ENCODE data around the gene RAB11A.

Gene RAB11A

DNA sequence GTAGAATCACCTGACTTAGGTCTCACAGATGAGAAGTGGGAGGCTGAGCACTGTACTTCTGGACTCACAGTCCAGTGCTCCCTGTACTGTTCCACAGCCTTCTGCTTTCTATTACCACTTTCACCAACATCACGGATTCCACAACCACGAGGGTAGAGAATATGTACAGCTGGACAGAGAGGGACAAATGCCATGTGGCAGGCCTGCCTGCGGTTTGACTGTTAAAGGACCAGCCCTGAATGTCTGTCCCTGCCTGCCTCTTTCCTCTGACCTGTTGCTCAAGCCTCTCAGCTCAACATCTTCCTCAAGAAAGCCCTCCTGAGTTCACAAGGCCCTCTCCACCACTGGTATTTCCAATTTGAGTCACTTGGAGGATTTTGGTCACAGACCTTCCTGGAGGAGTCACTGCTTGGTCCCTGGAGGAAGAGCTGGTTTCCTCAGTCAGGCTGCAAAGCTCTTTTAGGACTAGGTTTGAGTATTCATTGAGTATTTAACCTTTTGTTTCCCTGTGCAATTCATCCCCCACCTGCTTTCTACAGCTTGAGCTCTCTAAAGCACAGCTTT lies 49.1 kb downstream of the RAB11A start:
- no peak for DNase-seq

- no peak for DNase-seq
Observed at GRCh38 chr15:65918945-65919344, 49.7 kb downstream of the RAB11A start.

- DNase-seq = no peak
Observed at GRCh38 chr15:65919353-65919752, 50.1 kb downstream of the RAB11A start.

GRCh38 chr15:65920121-65920520 lies 50.8 kb downstream of the RAB11A start:
- no peak for DNase-seq

DNA sequence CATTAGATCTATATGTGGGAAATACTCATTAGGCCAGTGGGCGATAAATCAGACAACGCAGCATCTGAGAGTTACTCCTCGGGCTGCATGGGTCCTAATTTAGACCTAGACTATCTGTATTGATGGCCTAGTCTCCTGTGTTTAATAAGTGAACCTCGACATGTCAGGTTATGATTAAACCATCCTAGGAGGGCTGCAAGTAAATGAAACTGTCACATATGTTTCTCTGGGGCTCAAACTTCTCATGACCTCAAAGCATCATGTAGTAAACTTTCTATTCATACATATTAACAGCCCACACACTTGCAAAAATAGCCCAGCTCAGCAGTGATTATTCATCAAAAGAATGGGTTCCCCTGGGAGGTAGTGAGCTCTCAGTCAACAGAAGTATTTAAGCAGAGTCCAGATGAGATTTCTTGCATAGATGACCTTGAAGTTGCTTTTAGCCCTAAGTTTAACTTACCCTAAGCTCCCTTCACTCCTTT lies 51.6 kb downstream of the RAB11A start:
- DNase-seq = no peak

GRCh38 chr15:65921780-65922179 lies 52.5 kb downstream of the RAB11A start:
- no peak for DNase-seq

DNA sequence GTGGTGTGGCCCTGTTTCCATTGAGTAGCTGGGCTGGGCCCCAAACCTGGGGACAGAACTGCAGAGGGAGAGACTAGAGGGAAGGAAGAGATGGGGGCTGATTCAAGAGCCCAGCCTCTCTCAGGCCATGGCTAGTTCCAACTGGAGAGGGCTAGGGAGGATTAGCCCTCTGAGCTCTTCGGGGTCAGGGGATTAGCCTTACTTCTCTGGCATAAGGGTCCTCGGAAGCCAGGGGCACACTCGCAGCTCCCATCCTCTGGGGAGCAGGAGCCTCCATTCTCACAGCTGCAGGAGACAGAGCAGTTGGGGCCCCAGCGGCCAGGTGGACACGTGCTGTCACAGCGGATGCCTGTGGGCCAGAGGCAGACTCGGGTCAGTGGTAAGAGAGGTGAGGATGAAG lies 53.3 kb downstream of the RAB11A start:
- DNase-seq = no peak

GRCh38 chr15:65923264-65923663 lies 54.0 kb downstream of the RAB11A start:
- no peak for DNase-seq

DNA sequence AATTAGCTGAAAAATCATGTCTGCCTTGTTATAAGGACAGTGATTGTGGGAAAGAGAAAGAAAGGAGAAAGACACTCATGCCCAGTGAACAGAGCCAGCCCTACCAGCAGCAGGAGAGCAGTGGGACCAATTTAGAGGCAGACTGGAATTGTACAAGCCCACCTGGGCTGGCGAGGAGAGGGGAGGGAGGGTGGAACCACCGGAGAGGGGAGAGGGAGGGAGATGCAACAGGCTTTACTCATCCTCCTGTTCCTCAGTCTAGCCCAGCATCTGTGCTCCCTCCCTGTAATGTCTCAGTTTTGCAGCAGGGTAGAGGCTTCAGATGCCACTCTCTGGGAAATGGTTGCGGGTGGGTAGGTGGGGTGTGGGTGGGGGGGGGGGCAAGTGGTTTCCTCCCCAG lies 54.7 kb downstream of the RAB11A start:
- DNase-seq = no peak

DNA sequence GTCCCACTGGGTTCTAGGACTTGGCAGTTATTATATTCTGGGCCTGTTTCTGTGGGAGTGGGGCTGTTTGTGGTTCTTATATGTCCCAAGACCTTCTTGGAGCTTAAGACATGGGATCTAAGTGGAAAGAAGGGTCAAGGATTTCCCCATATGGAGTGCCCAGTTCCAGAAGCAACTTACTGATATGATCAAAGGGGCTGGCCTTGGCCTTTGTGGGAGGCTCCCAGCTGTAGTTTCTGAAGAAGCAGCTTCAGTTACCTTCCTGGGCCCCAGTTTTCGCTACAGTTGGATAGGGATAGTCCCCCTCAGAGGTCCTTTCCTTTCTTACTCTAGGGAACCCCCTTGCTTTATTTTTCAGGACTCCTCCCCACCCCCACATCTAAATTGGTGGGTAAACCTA lies 56.0 kb downstream of the RAB11A start:
- no peak for DNase-seq

DNA sequence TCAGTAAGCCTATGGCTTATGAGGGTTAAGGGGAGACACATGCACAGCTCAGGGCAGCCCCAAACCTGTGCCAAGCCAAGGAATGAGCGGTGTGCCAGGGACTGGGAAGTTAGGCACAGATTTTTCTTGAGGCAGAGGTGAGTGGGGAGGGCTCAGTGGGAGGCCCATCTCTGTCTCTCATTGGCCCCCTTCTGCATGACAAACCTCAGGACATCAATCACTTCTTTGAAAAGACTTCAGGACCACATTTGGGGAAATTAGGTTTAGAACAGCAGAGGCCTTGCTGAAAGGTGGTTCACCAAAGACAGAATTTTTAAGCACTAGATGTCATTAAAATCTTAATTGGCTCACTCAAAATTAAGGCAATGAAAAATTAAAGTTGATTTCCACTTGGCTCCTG lies 57.2 kb downstream of the RAB11A start:
- DNase-seq = no peak

GRCh38 chr15:65926899-65927298 lies 57.6 kb downstream of the RAB11A start:
- no peak for DNase-seq

GRCh38 chr15:65927545-65927944 lies 58.3 kb downstream of the RAB11A start:
- DNase-seq = no peak

DNA sequence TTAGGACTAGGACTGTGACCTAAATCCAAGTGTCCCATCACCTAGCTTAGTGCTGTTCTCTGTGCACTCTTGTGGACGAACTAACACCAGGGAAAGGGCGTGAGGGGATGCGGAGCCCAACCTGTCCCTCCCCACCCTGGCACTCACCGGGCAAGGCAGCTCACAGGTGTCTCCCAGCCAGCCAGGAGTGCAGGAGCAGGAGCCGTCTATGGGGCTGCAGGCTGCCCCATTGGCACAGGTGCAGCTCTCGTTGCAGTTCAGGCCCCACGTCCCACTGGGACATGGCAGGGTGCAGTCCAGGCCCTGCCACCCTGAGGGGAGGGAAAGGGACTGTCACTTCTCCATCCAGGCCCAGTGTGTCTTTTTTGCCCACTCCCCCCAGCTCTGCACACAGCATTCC lies 60.3 kb downstream of the RAB11A start:
- DNase-seq = no peak

GRCh38 chr15:65930134-65930533 lies 60.8 kb downstream of the RAB11A start:
- DNase-seq = no peak

GRCh38 chr15:65931221-65931620 lies 61.9 kb downstream of the RAB11A start:
- no peak for DNase-seq

DNA sequence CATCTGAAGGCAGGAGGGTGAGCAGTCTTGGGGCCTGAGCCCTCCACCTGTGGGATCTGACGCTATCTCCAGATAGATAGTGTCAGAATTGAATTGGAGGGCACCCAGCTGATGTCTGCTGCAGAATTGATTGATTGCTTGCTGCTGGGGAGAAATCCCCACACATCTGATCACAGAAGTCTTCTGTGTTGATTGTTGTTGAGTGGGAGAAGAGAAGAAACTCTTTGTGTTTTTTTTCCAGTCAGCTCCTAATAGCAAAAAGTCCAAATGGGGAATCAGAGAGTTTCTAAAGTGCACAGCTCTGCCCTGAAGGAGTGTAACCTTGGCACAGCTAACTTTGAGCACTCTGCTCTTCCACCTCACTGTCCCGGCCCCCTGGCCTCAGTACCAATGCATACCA lies 66.1 kb downstream of the RAB11A start:
- no peak for DNase-seq

DNA sequence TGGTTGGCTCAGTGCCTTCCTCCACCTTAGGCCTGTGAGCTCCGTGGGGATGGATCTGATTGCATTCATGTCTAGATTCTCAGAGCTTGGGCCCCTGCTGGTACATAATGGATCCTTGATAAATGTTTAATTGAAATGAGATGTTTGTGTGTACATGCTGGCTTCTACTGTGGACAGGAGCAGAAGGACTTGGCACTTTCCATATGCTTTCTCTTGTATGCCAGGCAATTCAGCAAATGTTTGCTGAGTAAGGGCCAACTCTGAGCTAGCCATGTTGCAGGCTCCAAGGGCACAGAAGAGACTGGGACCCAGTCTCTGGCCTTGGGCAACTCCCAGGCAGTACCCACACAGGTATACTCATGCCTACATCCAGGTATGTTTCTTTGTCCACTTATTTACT lies 67.0 kb downstream of the RAB11A start:
- DNase-seq = no peak

GRCh38 chr15:65937054-65937453 lies 67.8 kb downstream of the RAB11A start:
- no peak for DNase-seq

DNA sequence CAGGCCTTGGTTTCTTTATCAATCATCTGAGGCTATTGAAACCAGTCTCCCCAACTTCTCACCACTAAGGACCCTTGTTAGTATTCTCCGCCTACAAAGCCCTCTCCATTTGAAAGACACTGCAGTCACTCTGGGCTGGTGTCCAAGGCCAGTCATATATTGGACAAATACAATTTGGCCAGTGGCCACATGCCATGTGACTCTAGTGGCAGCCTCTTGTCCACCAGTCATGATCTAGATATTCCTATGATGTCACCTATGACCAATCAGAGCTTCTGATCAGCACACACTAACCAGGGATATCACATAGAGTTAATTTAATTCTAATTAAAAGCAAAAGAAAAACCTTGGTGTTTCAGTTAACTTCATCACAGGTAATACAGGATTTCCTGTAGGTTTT lies 68.2 kb downstream of the RAB11A start:
- DNase-seq = no peak

GRCh38 chr15:65938604-65939003 lies 69.3 kb downstream of the RAB11A start:
- DNase-seq = no peak

DNA sequence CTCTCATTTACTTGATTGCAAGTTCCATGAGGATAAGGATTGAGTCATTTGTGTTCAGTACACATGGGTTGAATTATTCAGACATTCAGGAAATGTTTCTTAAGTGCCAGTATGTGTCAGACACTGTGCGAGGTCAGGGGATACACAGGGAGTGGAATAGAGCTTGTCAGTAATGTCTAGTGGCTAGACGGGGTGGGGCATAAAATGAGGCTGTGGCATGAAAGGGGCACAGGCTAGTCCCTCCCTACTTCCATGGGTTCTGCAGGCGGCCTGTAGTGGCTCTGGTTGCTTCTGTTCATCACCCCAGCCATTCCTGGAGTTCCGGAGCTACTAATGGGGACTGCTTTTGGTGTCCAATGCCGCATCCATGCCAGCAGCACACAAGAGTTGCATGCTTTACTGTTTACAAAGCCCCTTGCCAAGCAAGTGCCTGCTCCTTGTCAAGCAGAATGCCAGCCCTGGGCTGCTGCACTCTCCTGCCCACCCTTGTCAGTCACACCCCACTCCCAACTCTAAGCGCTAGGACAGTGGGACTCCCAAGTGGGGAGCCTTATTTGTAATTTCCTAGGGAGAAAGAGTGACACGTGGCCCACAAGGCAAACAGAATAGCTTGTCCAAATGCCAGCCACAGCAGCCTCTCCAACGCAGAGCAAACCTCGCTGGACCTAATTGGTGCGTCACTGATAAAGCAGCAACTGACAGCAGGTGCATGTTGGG lies 70.8 kb downstream of the RAB11A start:
- DNase-seq = no peak

DNA sequence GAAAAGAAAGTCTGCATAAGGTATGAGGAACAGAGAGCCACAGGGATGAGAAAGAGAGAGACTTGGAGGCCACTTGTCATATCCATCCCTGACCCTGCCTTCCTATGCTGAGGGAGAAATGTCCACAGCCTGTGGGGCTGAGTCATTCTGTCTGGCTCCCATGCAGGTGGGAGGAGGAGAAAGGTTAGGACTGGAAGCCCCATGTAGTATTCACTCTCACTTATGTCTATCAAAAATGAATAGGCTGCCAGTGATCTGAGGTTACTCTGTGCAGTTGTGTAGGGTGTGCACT lies 71.3 kb downstream of the RAB11A start:
- DNase-seq = no peak
